Glutamatergic neuron (in vitro differentiated cells): ENCODE measurements around the gene ARRDC5. TPM values are rescaled to one million over a fixed set of nuclear protein-coding genes. Genes with fewer than 3 reads are reported as not detected.
"Not testable (repeated sequence)": the region's sequence is repeated elsewhere in the genome, so short reads cannot be mapped to it uniquely, and the experiment has no call there.

Experiments used
- DNase-seq: peaks from one replicate; pipeline ENCODE4 v3.0.0; 2022
- H3K27ac Mint-ChIP-seq: one replicate; pipeline ENCODE4 v1.8.0; 2020; ENCODE audit warnings: mild to moderate bottlenecking, mixed read lengths, inconsistent platforms; ENCODE audit not compliant: unreplicated experiment
- H3K27me3 Mint-ChIP-seq: one replicate; pipeline ENCODE4 v1.8.0; 2020; ENCODE audit warnings: mild to moderate bottlenecking, moderate library complexity, mixed read lengths, inconsistent platforms; ENCODE audit not compliant: unreplicated experiment
- H3K36me3 Mint-ChIP-seq: one replicate; pipeline ENCODE4 v1.8.0; 2020; ENCODE audit warnings: mild to moderate bottlenecking, mixed read lengths, inconsistent platforms; ENCODE audit not compliant: unreplicated experiment
- H3K4me1 Mint-ChIP-seq: one replicate; pipeline ENCODE4 v1.8.0; 2020; ENCODE audit warnings: mild to moderate bottlenecking, low read depth, mixed read lengths, inconsistent platforms; ENCODE audit not compliant: unreplicated experiment
- H3K4me3 Mint-ChIP-seq: one replicate; pipeline ENCODE4 v1.8.0; 2020; ENCODE audit warnings: mild to moderate bottlenecking, mixed read lengths, inconsistent platforms; ENCODE audit not compliant: unreplicated experiment
- H3K9me3 Mint-ChIP-seq: one replicate; pipeline ENCODE4 v1.8.0; 2020; ENCODE audit warnings: mild to moderate bottlenecking, moderate library complexity, mixed read lengths, inconsistent platforms; ENCODE audit not compliant: unreplicated experiment
- microRNA-seq: library from miRNA; unstranded; fragments of <30 nt; microRNA quantifications from one replicate; pipeline ENCODE4, GENCODE V29; 2020; ENCODE audit not compliant: unreplicated experiment
- total RNA-seq: library from RNA; stranded (reverse); fragmentation: NEBNext Ultra II Directional; extraction: Animal tissue kit (Norgen Biotek cat#: 25700); gene quantifications from one replicate; pipeline ENCODE4 v1.2.1, GENCODE V29; 2021; ENCODE audit not compliant: unreplicated experiment
- TF ChIP-seq, protein P1 (sequence below): fragments of 200-600 bp; sonication (generic); IDR thresholded peaks from one replicate; pipeline ENCODE4 v1.5.0; 2021; ENCODE audit not compliant: partially characterized antibody, unreplicated experiment

ARRDC5 gene
- total RNA-seq, 1 donor from 2014 or later = not detected

DNA sequence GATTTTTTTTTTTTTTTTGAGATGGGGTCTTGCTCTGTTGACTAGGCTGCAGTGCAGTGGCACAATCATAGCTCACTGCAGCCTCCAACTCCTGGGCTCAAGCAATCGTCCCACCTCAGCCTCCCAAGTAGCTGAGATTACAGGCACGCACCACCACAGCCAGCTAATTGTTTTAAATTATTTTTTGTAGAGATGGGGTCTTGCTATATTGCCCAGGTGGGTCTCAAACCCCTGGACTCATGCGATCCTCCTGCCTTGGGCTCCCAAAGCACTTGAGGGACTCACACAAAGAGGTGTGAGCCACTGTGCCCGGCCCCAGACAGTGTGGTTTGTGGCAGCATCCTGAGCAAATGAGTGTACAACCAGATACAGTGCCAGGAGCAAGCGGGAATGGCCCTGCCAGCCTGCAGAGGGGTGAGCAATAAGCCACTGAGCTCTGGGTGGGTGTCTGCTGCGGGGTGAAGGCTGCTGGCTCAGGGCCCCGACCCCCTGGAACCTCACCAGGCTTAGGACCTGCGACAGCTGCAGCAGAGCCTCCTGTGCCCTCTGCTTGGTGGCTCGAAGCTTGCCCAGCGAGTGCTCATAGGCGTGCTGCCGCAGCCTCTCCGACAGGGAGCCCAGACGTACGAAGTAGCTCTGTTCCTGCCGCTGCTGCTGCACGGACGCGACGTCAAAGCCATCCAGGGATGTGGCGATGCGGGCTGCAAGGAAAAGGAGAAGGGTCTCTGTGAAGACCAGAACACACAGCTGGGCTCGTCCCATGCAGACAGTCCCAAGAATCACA lies 55.3 kb downstream of the ARRDC5 start:
- peaks cover 2% of the 10 kb centered on the region for H3K9me3 Mint-ChIP-seq
- DNase-seq = no peak
- H3K4me3 Mint-ChIP-seq = no peak overlapping the region
- TF ChIP-seq, protein P1, sequence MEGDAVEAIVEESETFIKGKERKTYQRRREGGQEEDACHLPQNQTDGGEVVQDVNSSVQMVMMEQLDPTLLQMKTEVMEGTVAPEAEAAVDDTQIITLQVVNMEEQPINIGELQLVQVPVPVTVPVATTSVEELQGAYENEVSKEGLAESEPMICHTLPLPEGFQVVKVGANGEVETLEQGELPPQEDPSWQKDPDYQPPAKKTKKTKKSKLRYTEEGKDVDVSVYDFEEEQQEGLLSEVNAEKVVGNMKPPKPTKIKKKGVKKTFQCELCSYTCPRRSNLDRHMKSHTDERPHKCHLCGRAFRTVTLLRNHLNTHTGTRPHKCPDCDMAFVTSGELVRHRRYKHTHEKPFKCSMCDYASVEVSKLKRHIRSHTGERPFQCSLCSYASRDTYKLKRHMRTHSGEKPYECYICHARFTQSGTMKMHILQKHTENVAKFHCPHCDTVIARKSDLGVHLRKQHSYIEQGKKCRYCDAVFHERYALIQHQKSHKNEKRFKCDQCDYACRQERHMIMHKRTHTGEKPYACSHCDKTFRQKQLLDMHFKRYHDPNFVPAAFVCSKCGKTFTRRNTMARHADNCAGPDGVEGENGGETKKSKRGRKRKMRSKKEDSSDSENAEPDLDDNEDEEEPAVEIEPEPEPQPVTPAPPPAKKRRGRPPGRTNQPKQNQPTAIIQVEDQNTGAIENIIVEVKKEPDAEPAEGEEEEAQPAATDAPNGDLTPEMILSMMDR = no peak
- no peaks in the 10 kb centered on the region for H3K36me3 Mint-ChIP-seq
- H3K27me3 Mint-ChIP-seq = no peaks in the 10 kb centered on the region
- H3K27ac Mint-ChIP-seq = no peak overlapping the region
- no peaks in the 10 kb centered on the region for H3K4me1 Mint-ChIP-seq

DNA sequence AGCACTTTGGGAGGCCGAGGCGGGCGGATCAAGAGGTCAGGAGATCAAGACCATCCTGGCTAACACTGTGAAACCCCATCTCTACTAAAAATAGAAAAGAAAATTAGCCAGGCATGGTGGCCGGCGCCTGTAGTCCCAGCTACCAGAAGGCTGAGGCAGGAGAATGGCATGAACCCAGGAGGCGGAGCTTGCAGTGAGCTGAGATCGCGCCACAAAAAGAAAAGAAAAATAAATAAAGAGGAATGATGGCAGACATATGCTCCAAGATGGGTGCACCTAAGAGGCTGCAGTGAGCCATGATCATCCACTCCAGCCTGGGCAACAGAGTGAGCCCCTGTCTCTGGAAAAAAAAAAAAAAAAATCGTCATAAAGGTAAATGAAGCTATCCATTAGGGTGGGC lies 56.7 kb downstream of the ARRDC5 start:
- not testable (repeated sequence) for H3K4me3 Mint-ChIP-seq, DNase-seq, H3K9me3 Mint-ChIP-seq, H3K27me3 Mint-ChIP-seq, H3K4me1 Mint-ChIP-seq, H3K27ac Mint-ChIP-seq, H3K36me3 Mint-ChIP-seq

DNA sequence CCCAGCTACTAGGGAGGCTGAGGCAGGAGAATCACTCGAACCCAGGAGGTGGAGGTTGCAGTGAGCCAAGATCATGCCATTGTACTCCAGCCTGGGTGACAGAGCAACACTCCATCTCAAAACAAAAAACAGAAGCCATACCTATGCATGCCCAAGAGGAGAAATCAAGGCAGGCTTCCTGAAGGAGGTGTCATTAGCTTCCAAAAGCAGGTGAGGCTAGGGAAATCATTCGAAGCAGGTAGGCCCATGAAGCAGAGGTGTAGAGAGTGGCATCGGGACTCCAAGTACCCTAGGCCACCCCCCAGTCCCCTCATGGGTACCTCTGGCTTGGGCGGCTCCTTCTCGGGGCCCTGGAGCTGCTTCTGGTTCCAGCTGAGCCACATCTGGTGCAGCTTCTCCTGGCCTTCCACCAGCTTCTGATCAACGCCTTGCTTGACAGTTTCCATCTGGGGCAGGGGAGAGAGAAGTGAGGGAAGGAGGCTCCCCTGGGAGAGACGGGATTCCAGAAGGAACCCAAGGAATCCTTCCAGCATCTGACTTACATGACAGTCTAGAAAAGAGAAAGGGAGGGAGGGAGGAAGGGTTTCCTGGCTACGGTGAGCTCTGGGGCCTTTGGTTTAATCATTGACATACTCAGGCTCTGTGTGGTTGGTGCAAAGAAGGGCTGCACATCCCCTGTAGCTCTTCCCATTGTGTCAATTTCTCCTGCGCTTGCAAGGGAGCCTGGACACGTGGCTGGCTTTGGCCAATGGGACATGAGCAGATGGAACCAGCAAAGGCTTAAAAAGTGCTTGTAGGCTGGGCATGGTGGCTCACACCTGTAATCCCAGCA lies 58.1 kb downstream of the ARRDC5 start:
- Mint-ChIP-seq H3K36me3 (no peaks in the 10 kb centered on the region), H3K9me3 (peaks cover 4% of the 10 kb centered on the region), H3K4me3 (no peak overlapping the region), H3K27me3 (no peaks in the 10 kb centered on the region), H3K27ac (no peak overlapping the region), H3K4me1 (no peaks in the 10 kb centered on the region)
- no peak for DNase-seq
- TF ChIP-seq, protein P1 = no peak

DNA sequence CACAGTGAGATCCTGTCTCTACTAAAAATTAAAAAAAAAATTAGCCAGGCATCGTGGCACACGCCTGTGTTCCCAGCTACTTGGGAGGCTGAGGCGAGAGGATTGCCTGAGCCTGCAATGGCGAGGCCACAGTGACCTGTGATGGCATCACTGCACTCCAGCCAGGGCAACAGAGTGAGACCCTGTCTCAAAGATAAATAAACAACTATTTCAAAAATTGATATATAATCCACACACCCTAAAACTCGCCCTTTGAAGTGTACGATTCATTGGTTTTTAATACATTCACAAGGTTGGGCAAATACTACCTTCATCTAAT lies 59.1 kb downstream of the ARRDC5 start:
- H3K4me1 Mint-ChIP-seq = no peaks in the 10 kb centered on the region
- H3K27ac Mint-ChIP-seq = no peak overlapping the region
- H3K27me3 Mint-ChIP-seq = no peaks in the 10 kb centered on the region
- H3K9me3 Mint-ChIP-seq = peaks cover 4% of the 10 kb centered on the region
- H3K4me3 Mint-ChIP-seq = no peak overlapping the region
- H3K36me3 Mint-ChIP-seq = no peaks in the 10 kb centered on the region
- no peak for DNase-seq
- TF ChIP-seq, protein P1 = no peak

Small RNAs within 50 kb of the gene (microRNA-seq; reads per million reads assigned to microRNA genes)
- gene MIR4747 = 2.2 reads per million, percentile 14 among the genes with 10 or more reads in this experiment

Other genes with a start within 250 kb of the ARRDC5 start
- gene MYDGF, start 232.6 kb downstream of the ARRDC5 start, total RNA-seq = 32.6 TPM
- gene DPP9, start 179.1 kb downstream of the ARRDC5 start, total RNA-seq = 44.8 TPM
- 11.3 TPM for gene FEM1A, start 111.2 kb downstream of the ARRDC5 start, total RNA-seq
- gene TICAM1, start 71.2 kb downstream of the ARRDC5 start, total RNA-seq = not detected
- 6.8 TPM for gene PLIN3, start 35.2 kb downstream of the ARRDC5 start, total RNA-seq
- 10.4 TPM for gene UHRF1, start 6.6 kb upstream of the ARRDC5 start, total RNA-seq
- 153 TPM for gene KDM4B, start 66.2 kb upstream of the ARRDC5 start, total RNA-seq